Left lung (tissue), 10 donors: ENCODE measurements around the gene SAYSD1. TPM values are rescaled to one million over a fixed set of nuclear protein-coding genes. Genes with fewer than 3 reads are reported as not detected.

Experiments used
- ATAC-seq: fragments of 200-7000 bp; cut with Tn5 transposase; one replicate; pipeline ENCODE4 v1.9.1; 2020; ENCODE audit warnings: moderate library complexity
- DNase-seq, 4 donors: peaks; one replicate each; pipeline ENCODE4 v3.0.0-alpha.2; 2013 to 2020
- H3K27ac ChIP-seq, 2 donors: fragments of 200-600 bp; sonication (generic) in 1 of 2; one replicate each; pipeline versions ENCODE4 v1.5.0 to v1.8.0; 2020 to 2021
- H3K27me3 ChIP-seq, 2 donors: fragments of 200-600 bp; sonication (generic) in 1 of 2; one replicate each; pipeline versions ENCODE4 v1.5.0 to v1.8.0; 2020 to 2021
- H3K36me3 ChIP-seq, 2 donors: fragments of 200-600 bp; sonication (generic) in 1 of 2; one replicate each; pipeline versions ENCODE4 v1.5.0 to v1.8.0; 2020 to 2021
- H3K4me1 ChIP-seq, 2 donors: fragments of 200-600 bp; one replicate each; pipeline ENCODE4 v1.8.0; 2021
- H3K4me3 ChIP-seq, 2 donors: fragments of 200-600 bp; sonication (generic) in 1 of 2; one replicate each; pipeline versions ENCODE4 v1.5.0 to v1.8.0; 2020 to 2021; ENCODE audit warnings: mild to moderate bottlenecking in 1 of 2
- H3K9me3 ChIP-seq, 2 donors: fragments of 200-600 bp; sonication (generic) in 1 of 2; one replicate each; pipeline versions ENCODE4 v1.5.0 to v1.8.0; 2020 to 2021
- intact Hi-C, 2 donors: fragments of 100-400 bp; cut with DNase I; formaldehyde crosslinking; loops; one replicate each; pipeline versions ENCODE4 v1.11.2 to v1.14.2; 2022
- polyA plus RNA-seq, 6 donors: library from polyadenylated mRNA; unstranded; fragments of 120-200 nt; gene quantifications; one replicate each; pipeline ENCODE4 v1.2.1, GENCODE V29; 2013; ENCODE audit not compliant: insufficient read length in 6 of 6
- total RNA-seq, 2 donors: library from RNA; stranded (reverse); fragmentation: NEBNext Ultra II Directional; extraction: Animal tissue kit (Norgen Biotek cat#: 25700); gene quantifications; one replicate each; pipeline ENCODE4 v1.2.1, GENCODE V29; 2021
- TF ChIP-seq, protein P1 (sequence below), 2 donors: fragments of 200-600 bp; sonication (generic) in 1 of 2; IDR thresholded peaks; one replicate each; pipeline versions ENCODE4 v1.5.0 to v1.8.0; 2021; ENCODE audit warnings: antibody characterized with exemption in 2 of 2
- donor health status: DM: no; HTN: yes; CAD: no.
- donor health status: DM: no; HTN: no; CAD: no.

SAYSD1 gene
- total and polyA plus RNA-seq, 8 donors = 15.4 to 24.0 (median 21.6) TPM

DNA sequence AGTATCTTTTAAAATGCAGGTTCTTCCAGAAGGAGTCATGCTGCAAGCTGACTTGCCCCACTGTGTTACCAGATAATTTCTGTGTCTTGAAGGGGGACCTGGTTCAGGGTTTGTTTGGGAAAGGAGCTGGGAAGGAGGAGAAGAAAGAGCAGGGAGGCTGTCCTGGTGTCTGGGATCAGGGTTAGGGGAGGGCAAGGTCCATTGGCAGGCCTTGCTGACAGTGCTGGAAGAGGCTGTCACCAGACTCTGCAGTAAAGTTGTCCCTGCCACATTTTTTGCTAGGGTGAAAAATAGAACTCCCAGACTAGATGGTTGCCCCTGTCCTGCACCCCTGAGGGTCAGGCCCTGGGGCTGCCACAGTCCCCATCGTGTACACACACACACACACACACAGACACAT is 51.5 kb downstream of the SAYSD1 start:
- ATAC-seq (no peak), DNase-seq (no peak)
- peaks cover 0 to 6% of the 10 kb centered on the region in 2 donors for H3K27me3 ChIP-seq
- TF ChIP-seq, protein P1, sequence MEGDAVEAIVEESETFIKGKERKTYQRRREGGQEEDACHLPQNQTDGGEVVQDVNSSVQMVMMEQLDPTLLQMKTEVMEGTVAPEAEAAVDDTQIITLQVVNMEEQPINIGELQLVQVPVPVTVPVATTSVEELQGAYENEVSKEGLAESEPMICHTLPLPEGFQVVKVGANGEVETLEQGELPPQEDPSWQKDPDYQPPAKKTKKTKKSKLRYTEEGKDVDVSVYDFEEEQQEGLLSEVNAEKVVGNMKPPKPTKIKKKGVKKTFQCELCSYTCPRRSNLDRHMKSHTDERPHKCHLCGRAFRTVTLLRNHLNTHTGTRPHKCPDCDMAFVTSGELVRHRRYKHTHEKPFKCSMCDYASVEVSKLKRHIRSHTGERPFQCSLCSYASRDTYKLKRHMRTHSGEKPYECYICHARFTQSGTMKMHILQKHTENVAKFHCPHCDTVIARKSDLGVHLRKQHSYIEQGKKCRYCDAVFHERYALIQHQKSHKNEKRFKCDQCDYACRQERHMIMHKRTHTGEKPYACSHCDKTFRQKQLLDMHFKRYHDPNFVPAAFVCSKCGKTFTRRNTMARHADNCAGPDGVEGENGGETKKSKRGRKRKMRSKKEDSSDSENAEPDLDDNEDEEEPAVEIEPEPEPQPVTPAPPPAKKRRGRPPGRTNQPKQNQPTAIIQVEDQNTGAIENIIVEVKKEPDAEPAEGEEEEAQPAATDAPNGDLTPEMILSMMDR (IDR thresholded peaks at IDR 0.05) = no peak
- no peaks in the 10 kb centered on the region for H3K9me3 ChIP-seq
- no peaks in the 10 kb centered on the region for H3K36me3 ChIP-seq
- no peaks in the 10 kb centered on the region for H3K4me1 ChIP-seq
- no peak overlapping the region for H3K4me3 ChIP-seq
- intact Hi-C loops = no loop called here
- H3K27ac ChIP-seq = no peak overlapping the region

DNA sequence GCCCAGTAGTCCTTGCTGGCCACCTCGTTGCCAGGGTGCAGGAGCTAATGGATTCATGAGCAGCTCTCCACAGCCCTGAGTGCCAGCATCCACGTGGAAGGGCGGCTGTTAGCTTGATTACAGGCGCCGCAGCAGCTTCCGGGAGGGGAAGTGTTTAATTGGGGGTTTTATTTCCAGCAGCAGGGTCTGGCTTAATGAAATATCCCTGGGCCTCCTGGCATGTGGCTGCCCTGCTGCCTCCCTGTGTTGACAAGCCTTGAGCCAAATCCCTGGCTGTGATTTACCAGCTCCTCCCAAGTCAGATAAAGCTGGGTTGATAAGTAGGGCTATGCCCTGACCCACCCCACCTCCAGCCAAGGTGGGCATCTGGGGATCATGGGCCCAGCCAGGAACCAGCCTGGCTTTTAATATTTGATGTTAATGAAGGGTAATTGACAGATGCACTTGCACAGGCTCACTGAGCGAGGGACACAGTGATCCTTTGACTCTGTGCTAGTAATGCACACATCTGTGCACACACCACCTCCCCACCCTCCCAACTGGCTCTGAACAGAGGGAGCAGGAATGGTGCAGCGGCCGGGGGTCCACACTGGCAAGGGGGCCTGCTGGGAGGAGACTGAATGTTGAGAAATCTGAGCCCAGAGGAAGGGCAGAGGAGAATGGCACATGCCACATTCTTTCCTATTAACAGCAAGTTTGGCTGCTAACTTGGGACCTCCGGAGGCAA is 52.8 kb downstream of the SAYSD1 start:
- no peak for DNase-seq
- no peaks in the 10 kb centered on the region for H3K4me1 ChIP-seq
- H3K27ac ChIP-seq = no peak overlapping the region
- H3K27me3 ChIP-seq = peaks cover 0 to 6% of the 10 kb centered on the region in 2 donors
- ATAC-seq = no peak
- no peaks in the 10 kb centered on the region for H3K36me3 ChIP-seq
- H3K4me3 ChIP-seq = no peak overlapping the region
- intact Hi-C loops = no loop called here
- TF ChIP-seq, protein P1 (IDR thresholded peaks at IDR 0.05) = no peak
- no peaks in the 10 kb centered on the region for H3K9me3 ChIP-seq

DNA sequence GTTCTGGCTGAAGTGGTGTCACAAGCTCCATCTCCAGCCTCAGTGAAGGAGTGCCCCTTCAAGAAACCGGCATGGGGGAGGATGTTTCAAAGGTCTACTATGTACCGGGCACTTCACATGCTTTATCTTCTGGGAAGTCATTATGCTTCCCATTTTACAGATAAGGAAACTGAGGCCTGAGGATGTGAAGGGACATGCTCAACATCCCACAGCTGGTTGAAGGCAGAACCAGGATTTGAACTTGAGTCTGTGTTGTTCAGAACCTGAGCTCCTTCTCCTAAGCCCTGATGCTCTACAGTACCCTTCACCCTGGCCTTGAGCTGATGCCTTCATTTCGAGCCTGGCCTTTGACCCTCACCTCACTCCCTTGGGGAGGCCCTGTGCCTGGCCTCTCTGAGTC is 53.4 kb downstream of the SAYSD1 start:
- Histone ChIP-seq H3K9me3 (no peaks in the 10 kb centered on the region), H3K36me3 (no peaks in the 10 kb centered on the region)
- TF ChIP-seq, protein P1 (IDR thresholded peaks at IDR 0.05) = no peak

DNA sequence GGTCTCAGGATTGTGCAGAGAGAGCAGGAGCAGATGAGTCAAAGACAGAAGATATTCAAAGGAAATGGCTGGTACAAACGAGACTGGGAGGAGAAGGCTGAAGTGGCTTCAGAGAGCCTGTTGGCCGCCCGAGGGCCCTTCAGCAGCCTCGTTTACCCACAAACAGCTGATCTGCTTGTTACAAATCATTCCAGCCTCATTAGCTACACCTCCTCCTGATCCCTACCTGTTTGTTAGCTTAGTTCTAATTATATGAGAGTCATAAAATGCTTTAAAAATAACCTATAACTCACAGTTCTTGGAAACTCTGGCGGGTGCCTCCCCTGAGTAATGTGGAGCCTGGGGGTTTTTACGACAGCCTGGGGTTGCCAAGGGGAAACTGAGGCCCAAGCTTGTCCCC is 53.8 kb downstream of the SAYSD1 start:
- no peak overlapping the region for H3K27ac ChIP-seq
- DNase-seq (no peak), ATAC-seq (peak; percentile 87)
- intact Hi-C loops = no loop called here
- no peaks in the 10 kb centered on the region for H3K36me3 ChIP-seq
- H3K9me3 ChIP-seq = no peaks in the 10 kb centered on the region
- H3K27me3 ChIP-seq = peaks cover 0 to 6% of the 10 kb centered on the region in 2 donors
- no peaks in the 10 kb centered on the region for H3K4me1 ChIP-seq
- TF ChIP-seq, protein P1 (IDR thresholded peaks at IDR 0.05) = no peak
- no peak overlapping the region for H3K4me3 ChIP-seq

More for the DNA sequence above, 53.4 kb downstream of the SAYSD1 start:
- Histone ChIP-seq H3K4me1 (no peaks in the 10 kb centered on the region), H3K27me3 (peaks cover 0 to 6% of the 10 kb centered on the region in 2 donors), H3K27ac (no peak overlapping the region), H3K4me3 (no peak overlapping the region)
- DNase-seq (no peak), ATAC-seq (no peak)
- intact Hi-C loops = no loop called here

DNA sequence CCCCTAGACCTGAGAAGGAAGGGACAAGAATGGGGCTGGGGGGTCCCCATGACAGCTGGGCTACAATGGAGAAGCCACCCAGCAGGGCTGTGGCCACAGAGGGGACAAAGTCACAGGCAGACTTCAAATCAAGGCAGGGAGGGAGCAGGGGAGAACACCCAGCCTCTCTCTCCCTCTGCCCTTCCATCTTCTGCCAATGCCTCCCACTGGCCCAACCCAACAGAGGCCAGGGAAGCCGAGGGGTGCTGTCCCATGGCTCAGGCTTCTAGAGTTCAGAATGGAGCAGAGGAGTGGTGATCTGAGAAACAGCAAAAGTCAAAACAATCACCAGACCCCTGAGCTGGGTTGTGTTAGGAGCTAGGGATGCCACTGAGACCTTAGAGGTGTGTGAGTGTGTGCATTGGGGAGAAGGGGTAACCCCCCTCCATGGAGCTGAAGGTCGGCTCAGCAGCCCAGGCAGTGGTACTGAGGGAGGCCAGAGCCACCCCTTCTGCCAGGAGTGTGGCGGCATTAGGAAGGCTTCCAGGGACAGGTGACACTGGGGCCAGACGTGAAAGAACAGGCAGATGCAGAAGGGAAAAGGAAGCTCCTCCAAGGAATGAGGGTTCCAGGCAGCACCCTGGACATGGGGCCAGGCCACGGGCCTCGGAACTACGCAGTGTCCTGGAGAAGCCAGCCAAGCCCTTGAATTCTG is 54.4 kb downstream of the SAYSD1 start:
- Histone ChIP-seq H3K9me3 (no peaks in the 10 kb centered on the region), H3K27me3 (peaks cover 0 to 6% of the 10 kb centered on the region in 2 donors), H3K36me3 (no peaks in the 10 kb centered on the region), H3K4me1 (no peaks in the 10 kb centered on the region), H3K4me3 (no peak overlapping the region), H3K27ac (no peak overlapping the region)
- DNase-seq (no peak), ATAC-seq (no peak)
- intact Hi-C loops = no loop called here
- TF ChIP-seq, protein P1 (IDR thresholded peaks at IDR 0.05) = no peak
